Measurements from ENCODE around the gene NAALADL2.

DNA sequence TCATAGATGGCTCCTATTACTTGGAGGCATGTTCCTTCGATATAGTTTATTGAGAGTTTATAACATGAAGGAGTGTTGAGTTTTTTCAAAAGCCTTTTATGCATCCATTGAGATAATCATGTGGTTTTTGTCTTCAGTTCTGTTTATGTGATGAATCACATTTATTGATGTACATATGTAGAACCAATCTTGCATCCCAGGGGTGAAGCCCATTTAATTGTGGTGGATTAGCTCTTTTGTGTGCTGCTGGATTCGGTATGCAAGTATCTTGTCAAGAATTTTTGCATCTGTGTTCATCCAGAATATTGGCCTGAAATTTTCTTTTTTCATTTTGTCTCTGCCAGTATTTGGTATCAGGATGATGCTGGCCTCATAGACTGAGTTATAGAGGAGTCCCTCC is 81.0 kb downstream of the NAALADL2 start:
- TF ChIP-seq, protein P1, sequence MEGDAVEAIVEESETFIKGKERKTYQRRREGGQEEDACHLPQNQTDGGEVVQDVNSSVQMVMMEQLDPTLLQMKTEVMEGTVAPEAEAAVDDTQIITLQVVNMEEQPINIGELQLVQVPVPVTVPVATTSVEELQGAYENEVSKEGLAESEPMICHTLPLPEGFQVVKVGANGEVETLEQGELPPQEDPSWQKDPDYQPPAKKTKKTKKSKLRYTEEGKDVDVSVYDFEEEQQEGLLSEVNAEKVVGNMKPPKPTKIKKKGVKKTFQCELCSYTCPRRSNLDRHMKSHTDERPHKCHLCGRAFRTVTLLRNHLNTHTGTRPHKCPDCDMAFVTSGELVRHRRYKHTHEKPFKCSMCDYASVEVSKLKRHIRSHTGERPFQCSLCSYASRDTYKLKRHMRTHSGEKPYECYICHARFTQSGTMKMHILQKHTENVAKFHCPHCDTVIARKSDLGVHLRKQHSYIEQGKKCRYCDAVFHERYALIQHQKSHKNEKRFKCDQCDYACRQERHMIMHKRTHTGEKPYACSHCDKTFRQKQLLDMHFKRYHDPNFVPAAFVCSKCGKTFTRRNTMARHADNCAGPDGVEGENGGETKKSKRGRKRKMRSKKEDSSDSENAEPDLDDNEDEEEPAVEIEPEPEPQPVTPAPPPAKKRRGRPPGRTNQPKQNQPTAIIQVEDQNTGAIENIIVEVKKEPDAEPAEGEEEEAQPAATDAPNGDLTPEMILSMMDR (IDR thresholded peaks at IDR 0.05): no peak
- no peak for TF ChIP-seq POLR2A (IDR thresholded peaks at IDR 0.05)
- TF ChIP-seq POLR2AphosphoS5 (IDR thresholded peaks at IDR 0.05): no peak

All from upper lobe of left lung (tissue), 4 donors.